HTERT RPE-1 (cell line): ENCODE measurements around the gene GNA12.

Source experiments
- in situ Hi-C: fragments of 300-500 bp; cut with MboI; formaldehyde crosslinking; loops from 4 replicates; pipeline ENCODE4 v1.14.3; 2020; ENCODE audit warnings: low sequenced_read_pairs

Gene GNA12

GRCh38 chr7:2717293-2718261, 126.5 kb downstream of the GNA12 start:
- in situ Hi-C loops, result no loop called here

- in situ Hi-C loops, result no loop called here
These were observed 127.2 kb downstream of the GNA12 start for GRCh38 chr7:2716906-2717292.

- in situ Hi-C loops, result no loop called here
These were observed 127.6 kb downstream of the GNA12 start for GRCh38 chr7:2716488-2716887.

GRCh38 chr7:2715341-2716231, 128.5 kb downstream of the GNA12 start:
- in situ Hi-C loops, result no loop called here

- in situ Hi-C loops, result no loop called here
These were observed 129.5 kb downstream of the GNA12 start for GRCh38 chr7:2714636-2715035.

- in situ Hi-C loops, result no loop called here
These were observed 130.1 kb downstream of the GNA12 start for GRCh38 chr7:2713978-2714377.

GRCh38 chr7:2713370-2713769, 130.7 kb downstream of the GNA12 start:
- in situ Hi-C loops, result no loop called here

GRCh38 chr7:2711895-2712675, 132.0 kb downstream of the GNA12 start:
- in situ Hi-C loops, result no loop called here

- in situ Hi-C loops, result no loop called here
These were observed 133.1 kb downstream of the GNA12 start for GRCh38 chr7:2710901-2711551.

- in situ Hi-C loops, result no loop called here
These were observed 133.8 kb downstream of the GNA12 start for GRCh38 chr7:2710286-2710655.

- in situ Hi-C loops, result no loop called here
These were observed 134.4 kb downstream of the GNA12 start for GRCh38 chr7:2709553-2710285.

GRCh38 chr7:2708547-2709310, 135.4 kb downstream of the GNA12 start:
- in situ Hi-C loops, result no loop called here

GRCh38 chr7:2708041-2708440, 136.1 kb downstream of the GNA12 start:
- in situ Hi-C loops, result no loop called here

- in situ Hi-C loops, result no loop called here
These were observed 136.6 kb downstream of the GNA12 start for GRCh38 chr7:2707481-2707880.

GRCh38 chr7:2706685-2707126, 137.4 kb downstream of the GNA12 start:
- in situ Hi-C loops, result no loop called here

- in situ Hi-C loops, result no loop called here
These were observed 138.6 kb downstream of the GNA12 start for GRCh38 chr7:2705371-2706096.

- in situ Hi-C loops, result no loop called here
These were observed 141.5 kb downstream of the GNA12 start for GRCh38 chr7:2702594-2702957.

- in situ Hi-C loops, result no loop called here
These were observed 142.1 kb downstream of the GNA12 start for GRCh38 chr7:2701832-2702593.
